ENCODE results near the gene BBS5.
A peak's percentile ranks its signal among the peaks of the same experiment; 100 is the strongest.
"Not testable (repeated sequence)": the region's sequence is repeated elsewhere in the genome, so short reads cannot be mapped to it uniquely, and the experiment has no call there.

DNA sequence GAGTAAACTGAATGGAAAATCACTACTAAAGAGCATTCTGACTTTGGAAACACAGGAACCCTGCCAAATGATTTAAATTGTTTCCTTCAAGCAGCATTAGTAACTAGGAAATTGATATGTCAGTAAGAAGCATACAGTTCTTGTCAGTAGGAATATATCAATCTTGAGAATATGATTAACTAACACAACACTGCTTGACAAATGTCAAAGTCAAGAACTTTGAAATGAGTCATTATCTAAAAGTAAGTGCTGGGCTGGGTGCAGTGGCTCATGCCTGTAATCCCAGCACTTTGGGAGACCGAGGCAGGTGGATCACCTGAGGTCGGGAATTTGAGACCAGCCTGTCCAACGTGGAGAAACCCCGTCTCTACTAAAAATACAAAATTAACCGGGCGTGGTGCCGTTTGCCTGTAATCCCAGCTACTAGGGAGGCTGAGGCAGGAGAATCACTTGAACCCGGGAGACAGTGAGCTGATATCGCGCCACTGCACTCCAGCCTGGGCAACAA, 37.2 kb downstream of the BBS5 start:
- TF ChIP-seq CTCF (IDR thresholded peaks at IDR 0.05; ENCODE audit: poor library complexity, severe bottlenecking); MXI1 (conservative IDR thresholded peaks at IDR 0.05; ENCODE audit: poor library complexity, severe bottlenecking); TAF1 (IDR thresholded peaks at IDR 0.05; ENCODE audit: low read depth); EZH2 (IDR thresholded peaks at IDR 0.05; ENCODE audit: borderline replicate concordance, insufficient read depth, low read length, poor library complexity, severe bottlenecking); RAD21 (conservative IDR thresholded peaks at IDR 0.05); REST (IDR thresholded peaks at IDR 0.05; ENCODE audit: borderline replicate concordance); SMC3 (conservative IDR thresholded peaks at IDR 0.05; ENCODE audit: poor library complexity): not testable (repeated sequence)
- TF ChIP-seq POLR2AphosphoS5 (IDR thresholded peaks at IDR 0.05) = peak; percentile 37
- TF ChIP-seq EP300 (conservative IDR thresholded peaks at IDR 0.05; ENCODE audit: poor library complexity, severe bottlenecking) = peak; percentile 83

All from neural cell (in vitro differentiated cells).